IPS-20b (cell line): ENCODE data around the gene UTY.

ENCODE experiments used
- H3K27ac ChIP-seq: one replicate; pipeline ENCODE4 v1.5.1; 2013; ENCODE audit warnings: low read length
- H3K27me3 ChIP-seq: 2 replicates; pipeline ENCODE4 v1.6.1; 2013; ENCODE audit warnings: mild to moderate bottlenecking, low read length, inconsistent platforms; ENCODE audit not compliant: insufficient read depth
- H3K36me3 ChIP-seq: 2 replicates; pipeline ENCODE4 v1.6.1; 2013; ENCODE audit warnings: low read depth, mild to moderate bottlenecking, inconsistent platforms, low read length, moderate library complexity; ENCODE audit not compliant: insufficient read depth
- H3K4me1 ChIP-seq: 2 replicates; pipeline ENCODE4 v1.6.1; 2013; ENCODE audit warnings: mild to moderate bottlenecking, control low read depth, inconsistent platforms, low read length, moderate library complexity; ENCODE audit not compliant: insufficient read depth
- H3K4me3 ChIP-seq: 2 replicates; pipeline ENCODE4 v1.5.1; 2013; ENCODE audit warnings: mild to moderate bottlenecking, low read length, inconsistent platforms
- H3K9ac ChIP-seq: 2 replicates; pipeline ENCODE4 v1.6.1; 2013; ENCODE audit warnings: low read depth, mild to moderate bottlenecking, inconsistent platforms, low read length, moderate library complexity
- H3K9me3 ChIP-seq: 2 replicates; pipeline ENCODE4 v1.6.1; 2013; ENCODE audit warnings: mild to moderate bottlenecking, low read depth, low read length, inconsistent platforms; ENCODE audit not compliant: insufficient read depth

Gene UTY

GRCh38 chrY:13443146-13443545 lies 36.7 kb downstream of the UTY start:
- H3K9ac ChIP-seq = no peak overlapping the region
- H3K27ac ChIP-seq = no peak overlapping the region
- H3K4me1 ChIP-seq = no peaks in the 10 kb centered on the region
- H3K9me3 ChIP-seq = no peaks in the 10 kb centered on the region
- H3K4me3 ChIP-seq = no peak overlapping the region
- H3K27me3 ChIP-seq = no peaks in the 10 kb centered on the region
- H3K36me3 ChIP-seq = peaks cover 27% of the 10 kb centered on the region; the same call in 1 of the 2 replicates

- Histone ChIP-seq H3K9me3 (no peaks in the 10 kb centered on the region), H3K9ac (no peak overlapping the region), H3K36me3 (peaks cover 13% of the 10 kb centered on the region; the same call in 1 of the 2 replicates), H3K27me3 (no peaks in the 10 kb centered on the region), H3K4me1 (no peaks in the 10 kb centered on the region; the same call in 1 of the 2 replicates), H3K4me3 (no peak overlapping the region), H3K27ac (no peak overlapping the region)
Measured at GRCh38 chrY:13440811-13441210, 39.0 kb downstream of the UTY start.

- H3K9ac ChIP-seq = peak overlapping the region; percentile 21; the same call in 1 of the 2 replicates
- peaks cover 4% of the 10 kb centered on the region; the same call in 1 of the 2 replicates for H3K36me3 ChIP-seq
- no peak overlapping the region for H3K27ac ChIP-seq
- no peak overlapping the region for H3K4me3 ChIP-seq
- H3K9me3 ChIP-seq = no peaks in the 10 kb centered on the region
- H3K27me3 ChIP-seq = no peaks in the 10 kb centered on the region
- peaks cover 3% of the 10 kb centered on the region; the same call in 1 of the 2 replicates for H3K4me1 ChIP-seq
Measured at GRCh38 chrY:13435968-13436937, 43.6 kb downstream of the UTY start.

GRCh38 chrY:13435206-13435967 lies 44.4 kb downstream of the UTY start:
- Histone ChIP-seq H3K4me1 (peaks cover 3% of the 10 kb centered on the region; the same call in 1 of the 2 replicates), H3K27ac (no peak overlapping the region), H3K4me3 (no peak overlapping the region), H3K27me3 (no peaks in the 10 kb centered on the region), H3K36me3 (peaks cover 4% of the 10 kb centered on the region; the same call in 1 of the 2 replicates), H3K9me3 (0 out of 2 replicates have a peak, but pooled peaks cover 2% of the 10 kb centered on the region), H3K9ac (peak overlapping the region; percentile 21; the same call in 1 of the 2 replicates)

- no peaks in the 10 kb centered on the region for H3K27me3 ChIP-seq
- H3K9me3 ChIP-seq = peaks cover 14% of the 10 kb centered on the region; the same call in 1 of the 2 replicates
- peaks cover 4% of the 10 kb centered on the region; the same call in 1 of the 2 replicates for H3K36me3 ChIP-seq
- no peak overlapping the region for H3K27ac ChIP-seq
- no peak overlapping the region for H3K9ac ChIP-seq
- H3K4me3 ChIP-seq = no peak overlapping the region
- H3K4me1 ChIP-seq = peaks cover 3% of the 10 kb centered on the region; the same call in 1 of the 2 replicates
Measured at GRCh38 chrY:13432293-13433025, 47.4 kb downstream of the UTY start.

GRCh38 chrY:13429551-13429950 lies 50.3 kb downstream of the UTY start:
- Histone ChIP-seq H3K36me3 (no peaks in the 10 kb centered on the region; the same call in 1 of the 2 replicates), H3K9ac (no peak overlapping the region), H3K27me3 (no peaks in the 10 kb centered on the region), H3K4me1 (peaks cover 3% of the 10 kb centered on the region; the same call in 1 of the 2 replicates), H3K9me3 (peaks cover 14% of the 10 kb centered on the region; the same call in 1 of the 2 replicates), H3K4me3 (no peak overlapping the region), H3K27ac (no peak overlapping the region)

GRCh38 chrY:13423281-13423732 lies 56.5 kb downstream of the UTY start:
- H3K27me3 ChIP-seq = no peaks in the 10 kb centered on the region
- H3K4me3 ChIP-seq = no peak overlapping the region
- no peaks in the 10 kb centered on the region; the same call in 1 of the 2 replicates for H3K4me1 ChIP-seq
- H3K36me3 ChIP-seq = no peaks in the 10 kb centered on the region
- H3K27ac ChIP-seq = no peak overlapping the region
- no peak overlapping the region for H3K9ac ChIP-seq
- H3K9me3 ChIP-seq = no peaks in the 10 kb centered on the region

GRCh38 chrY:13416869-13417661 lies 62.8 kb downstream of the UTY start:
- Histone ChIP-seq H3K27ac (no peak overlapping the region), H3K4me3 (no peak overlapping the region), H3K9me3 (no peaks in the 10 kb centered on the region), H3K27me3 (no peaks in the 10 kb centered on the region), H3K9ac (no peak overlapping the region), H3K4me1 (no peaks in the 10 kb centered on the region; the same call in 1 of the 2 replicates), H3K36me3 (no peaks in the 10 kb centered on the region)

- no peak overlapping the region for H3K4me3 ChIP-seq
- H3K27me3 ChIP-seq = no peaks in the 10 kb centered on the region
- no peak overlapping the region for H3K27ac ChIP-seq
- peaks cover 4% of the 10 kb centered on the region; the same call in 1 of the 2 replicates for H3K36me3 ChIP-seq
- H3K9me3 ChIP-seq = no peaks in the 10 kb centered on the region
- no peaks in the 10 kb centered on the region for H3K4me1 ChIP-seq
- H3K9ac ChIP-seq = no peak overlapping the region
Measured at GRCh38 chrY:13415556-13415955, 64.3 kb downstream of the UTY start.

- Histone ChIP-seq H3K9me3 (no peaks in the 10 kb centered on the region), H3K4me3 (no peak overlapping the region), H3K36me3 (no peaks in the 10 kb centered on the region; the same call in 1 of the 2 replicates), H3K27me3 (no peaks in the 10 kb centered on the region), H3K27ac (no peak overlapping the region), H3K9ac (no peak overlapping the region), H3K4me1 (no peaks in the 10 kb centered on the region)
Measured at GRCh38 chrY:13398876-13399275, 81.0 kb downstream of the UTY start.
